Hepatocyte (in vitro differentiated cells): ENCODE data around the gene PRPF8. TPM values are rescaled to one million over a fixed set of nuclear protein-coding genes. Genes with fewer than 3 reads are reported as not detected.

ENCODE experiments used
- DNase-seq: peaks from one replicate; pipeline ENCODE4 v3.0.0-alpha.2; 2016; ENCODE audit warnings: low spot score
- H2AFZ ChIP-seq: fragments of 200-600 bp; sonication (generic); 2 replicates; pipeline ENCODE4 v1.6.0; 2016; ENCODE audit warnings: antibody characterized with exemption, mild to moderate bottlenecking
- H3K27ac ChIP-seq: fragments of 200-600 bp; sonication (generic); 2 replicates; pipeline ENCODE4 v1.5.1; 2016; ENCODE audit warnings: mild to moderate bottlenecking
- H3K27me3 ChIP-seq: fragments of 200-600 bp; sonication (generic); 2 replicates; pipeline ENCODE4 v1.6.1; 2016
- H3K36me3 ChIP-seq: fragments of 200-600 bp; sonication (generic); replicated peaks from 2 replicates; pipeline ENCODE4 v1.5.1; 2016; ENCODE audit warnings: low read depth; ENCODE audit not compliant: insufficient read depth
- H3K4me1 ChIP-seq: fragments of 200-600 bp; sonication (generic); 2 replicates; pipeline ENCODE4 v1.5.1; 2016; ENCODE audit warnings: mild to moderate bottlenecking, moderate library complexity; ENCODE audit not compliant: insufficient read depth
- H3K4me2 ChIP-seq: fragments of 200-600 bp; sonication (generic); 2 replicates; pipeline ENCODE4 v1.6.0; 2016
- H3K4me3 ChIP-seq: fragments of 200-600 bp; sonication (generic); 2 replicates; pipeline ENCODE4 v1.5.1; 2016; ENCODE audit warnings: mild to moderate bottlenecking
- H3K79me2 ChIP-seq: fragments of 200-600 bp; sonication (generic); 2 replicates; pipeline ENCODE4 v1.6.0; 2017; ENCODE audit warnings: mild to moderate bottlenecking
- H3K9me2 ChIP-seq: fragments of 200-600 bp; sonication (generic); replicated peaks from 2 replicates; pipeline ENCODE4 v1.6.0; 2017; ENCODE audit warnings: mild to moderate bottlenecking; ENCODE audit not compliant: insufficient read depth
- H3K9me3 ChIP-seq: fragments of 200-600 bp; sonication (generic); 2 replicates; pipeline ENCODE4 v1.5.1; 2016; ENCODE audit warnings: low read depth, mild to moderate bottlenecking
- H4K20me1 ChIP-seq: fragments of 200-600 bp; sonication (generic); 2 replicates; pipeline ENCODE4 v1.6.0; 2016; ENCODE audit warnings: mild to moderate bottlenecking; ENCODE audit not compliant: insufficient read depth, poor library complexity, severe bottlenecking
- EZH2 ChIP-seq: fragments of 200-600 bp; sonication (generic); IDR thresholded peaks from 2 replicates; pipeline ENCODE4 v1.6.1; 2016; ENCODE audit warnings: antibody characterized with exemption, mild to moderate bottlenecking, borderline replicate concordance
- EZH2phosphoT487 ChIP-seq: fragments of 200-600 bp; sonication (generic); IDR thresholded peaks from one replicate; pipeline ENCODE4 v1.6.1; 2018; ENCODE audit warnings: antibody characterized with exemption, mild to moderate bottlenecking, low read depth, moderate library complexity; ENCODE audit not compliant: unreplicated experiment, severe bottlenecking
- WGBS: methylation state at CpG from one replicate; pipeline ENCODE4 v1.1.6; 2016; ENCODE audit warnings: low lambda C conversion rate; ENCODE audit errors: missing lambda C conversion rate; 5-methylcytosine and 5-hydroxymethylcytosine counted together
- polyA plus RNA-seq: library from polyadenylated mRNA; unstranded; fragments of >200 nt; fragmentation: Nextera tagmentation; extraction: Ambion mirVana; gene quantifications from 2 replicates; pipeline ENCODE4 v1.2.1, GENCODE V29; 2016
- total RNA-seq: library from RNA; depleted of rRNA; stranded (reverse); fragments of >200 nt; gene quantifications from 2 replicates; pipeline ENCODE4 v1.2.3, GENCODE V29; 2014
- TF ChIP-seq, protein P1 (sequence below): fragments of 200-600 bp; sonication (generic); IDR thresholded peaks from 2 replicates; pipeline ENCODE4 v1.5.1; 2016; ENCODE audit warnings: antibody characterized with exemption, mild to moderate bottlenecking; ENCODE audit not compliant: poor library complexity

The PRPF8 gene
- total and polyA plus RNA-seq, 2 experiments from 2014 or later: 107 to 119 TPM

DNA sequence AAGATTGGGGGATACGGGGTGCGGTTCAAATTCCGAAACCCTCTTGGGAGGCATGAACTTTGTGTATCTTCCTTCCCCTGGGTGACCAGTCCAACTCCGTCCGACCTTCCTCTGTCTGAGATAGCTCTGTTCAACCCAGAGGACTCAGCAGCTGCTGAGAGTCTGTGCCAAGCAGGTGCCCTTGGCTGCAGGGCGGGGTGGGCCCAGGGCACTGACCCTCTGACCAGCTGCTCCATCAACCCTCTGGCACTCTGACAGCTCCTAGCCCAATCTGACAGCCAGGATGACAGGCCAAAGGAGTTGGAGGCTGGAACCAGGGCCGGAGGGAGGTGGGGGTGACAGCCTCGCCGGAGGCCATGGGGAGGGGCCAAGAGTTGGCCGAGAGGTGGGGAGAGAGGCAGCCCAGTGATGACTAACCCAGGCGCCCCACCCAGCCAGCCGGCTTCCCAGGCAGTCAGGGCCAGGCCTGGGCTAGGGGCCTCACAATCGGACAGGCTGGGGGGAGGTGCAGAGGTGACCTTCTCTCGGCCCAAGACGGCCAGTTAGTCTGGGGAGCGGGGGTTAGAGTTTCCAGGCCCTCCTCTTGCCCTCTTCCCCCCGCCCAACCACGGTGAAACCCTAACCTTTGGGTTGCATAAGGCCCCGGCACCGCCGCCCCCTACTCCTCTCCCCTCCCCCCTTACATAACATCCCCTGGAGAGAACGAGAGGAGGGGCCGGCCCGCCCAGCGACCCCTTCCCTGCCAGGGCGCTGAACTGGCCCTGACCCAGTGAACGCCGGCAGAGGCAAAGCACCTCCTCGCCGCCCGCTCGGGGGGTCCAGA is 30.5 kb upstream of the PRPF8 start:
- peak; percentile 95 for DNase-seq
- 4% methylated on average over 20 of the region's 32 CpGs for WGBS

DNA sequence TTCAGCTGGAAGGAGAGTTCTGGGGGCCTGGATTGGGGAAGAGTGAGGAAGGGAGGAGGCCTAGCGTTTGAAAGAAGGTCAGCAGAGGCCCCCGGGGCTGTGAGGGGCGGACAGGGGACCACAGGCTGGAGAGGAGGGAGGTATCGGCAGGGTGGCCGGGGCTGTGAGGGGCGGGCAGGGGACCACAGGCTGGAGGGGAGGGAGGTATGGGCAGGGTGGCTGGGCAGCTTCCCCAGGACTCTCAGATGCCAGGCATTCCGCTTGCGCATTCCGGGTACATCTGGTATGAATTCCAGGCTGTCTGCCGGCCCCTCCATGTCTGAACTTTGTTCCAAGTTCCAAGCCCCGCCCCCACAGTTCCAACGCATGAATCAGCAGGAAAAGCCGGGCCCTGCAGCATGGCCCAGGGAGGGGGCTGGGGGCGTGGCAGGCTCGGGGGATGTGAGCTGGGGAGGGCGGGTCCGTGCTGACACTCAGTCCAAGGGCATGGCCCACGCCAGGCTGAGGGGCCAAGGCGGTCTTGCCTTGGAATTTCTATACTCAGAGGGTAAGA is 29.8 kb upstream of the PRPF8 start:
- under 1% methylated on average over 15 of the region's 19 CpGs for WGBS
- H3K36me3 ChIP-seq: no peaks in the 10 kb centered on the region
- H3K4me1 ChIP-seq: peaks cover 35% of the 10 kb centered on the region
- DNase-seq: peak; percentile 99
- TF ChIP-seq EZH2phosphoT487 (no peak), EZH2 (no peak)
- TF ChIP-seq, protein P1, sequence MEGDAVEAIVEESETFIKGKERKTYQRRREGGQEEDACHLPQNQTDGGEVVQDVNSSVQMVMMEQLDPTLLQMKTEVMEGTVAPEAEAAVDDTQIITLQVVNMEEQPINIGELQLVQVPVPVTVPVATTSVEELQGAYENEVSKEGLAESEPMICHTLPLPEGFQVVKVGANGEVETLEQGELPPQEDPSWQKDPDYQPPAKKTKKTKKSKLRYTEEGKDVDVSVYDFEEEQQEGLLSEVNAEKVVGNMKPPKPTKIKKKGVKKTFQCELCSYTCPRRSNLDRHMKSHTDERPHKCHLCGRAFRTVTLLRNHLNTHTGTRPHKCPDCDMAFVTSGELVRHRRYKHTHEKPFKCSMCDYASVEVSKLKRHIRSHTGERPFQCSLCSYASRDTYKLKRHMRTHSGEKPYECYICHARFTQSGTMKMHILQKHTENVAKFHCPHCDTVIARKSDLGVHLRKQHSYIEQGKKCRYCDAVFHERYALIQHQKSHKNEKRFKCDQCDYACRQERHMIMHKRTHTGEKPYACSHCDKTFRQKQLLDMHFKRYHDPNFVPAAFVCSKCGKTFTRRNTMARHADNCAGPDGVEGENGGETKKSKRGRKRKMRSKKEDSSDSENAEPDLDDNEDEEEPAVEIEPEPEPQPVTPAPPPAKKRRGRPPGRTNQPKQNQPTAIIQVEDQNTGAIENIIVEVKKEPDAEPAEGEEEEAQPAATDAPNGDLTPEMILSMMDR: no peak
- peaks cover 27% of the 10 kb centered on the region for H3K79me2 ChIP-seq
- H3K4me3 ChIP-seq: peak overlapping the region; percentile 41
- H3K27ac ChIP-seq: peak overlapping the region; percentile 97
- peak overlapping the region; percentile 90 for H3K4me2 ChIP-seq
- H3K9me2 ChIP-seq: no peaks in the 10 kb centered on the region
- H2AFZ ChIP-seq: no peak overlapping the region
- H4K20me1 ChIP-seq: peaks cover 38% of the 10 kb centered on the region
- no peaks in the 10 kb centered on the region for H3K27me3 ChIP-seq
- no peaks in the 10 kb centered on the region for H3K9me3 ChIP-seq

More for the DNA sequence above, 30.5 kb upstream of the PRPF8 start:
- Histone ChIP-seq H3K79me2 (peaks cover 27% of the 10 kb centered on the region), H3K4me1 (peaks cover 35% of the 10 kb centered on the region), H3K27me3 (no peaks in the 10 kb centered on the region), H3K4me3 (peak overlapping the region; percentile 34), H4K20me1 (peaks cover 38% of the 10 kb centered on the region), H3K4me2 (peak overlapping the region; percentile 90), H3K27ac (peak overlapping the region; percentile 97), H3K9me2 (no peaks in the 10 kb centered on the region), H2AFZ (no peak overlapping the region), H3K36me3 (no peaks in the 10 kb centered on the region), H3K9me3 (no peaks in the 10 kb centered on the region)
- no peak for TF ChIP-seq EZH2phosphoT487
- TF ChIP-seq, protein P1: no peak
- no peak for TF ChIP-seq EZH2

DNA sequence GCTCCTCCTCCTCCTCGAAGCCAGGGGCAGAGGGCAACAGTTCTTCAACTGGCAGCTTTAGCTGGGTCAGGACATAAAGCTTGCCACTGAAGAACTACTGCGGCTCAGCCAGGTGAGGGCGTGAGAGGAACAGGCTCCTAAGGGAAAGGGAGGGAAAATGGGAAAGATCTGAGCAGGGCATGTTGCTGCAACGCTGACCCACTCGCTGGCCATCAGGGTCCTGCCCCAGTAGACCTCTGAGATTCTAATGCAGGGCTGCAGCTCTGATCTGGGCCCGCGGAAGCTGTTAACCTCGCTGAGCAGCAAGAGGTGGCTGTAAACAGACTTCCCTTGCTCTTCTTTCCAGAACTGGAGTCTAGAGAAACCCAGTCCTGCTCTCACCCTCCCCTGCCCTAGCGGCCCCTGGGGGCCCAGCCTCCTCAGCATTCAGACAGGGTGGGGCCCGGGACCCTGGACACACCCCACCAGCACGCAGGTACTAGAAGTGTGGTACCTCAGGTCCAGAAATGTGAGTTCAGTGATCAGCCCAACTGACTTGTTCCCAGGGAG is 29.3 kb upstream of the PRPF8 start:
- Histone ChIP-seq H3K79me2 (peaks cover 27% of the 10 kb centered on the region), H3K4me3 (peak overlapping the region; percentile 41), H3K4me1 (peaks cover 35% of the 10 kb centered on the region), H3K36me3 (no peaks in the 10 kb centered on the region), H3K27ac (peak overlapping the region; percentile 96), H3K9me3 (no peaks in the 10 kb centered on the region), H2AFZ (no peak overlapping the region), H4K20me1 (peaks cover 38% of the 10 kb centered on the region), H3K4me2 (peak overlapping the region; percentile 90), H3K9me2 (no peaks in the 10 kb centered on the region), H3K27me3 (no peaks in the 10 kb centered on the region)
- peak; percentile 77 for DNase-seq
- WGBS: 4% methylated on average over 11 of the region's 11 CpGs
- TF ChIP-seq, protein P1: peak; percentile 49
- no peak for TF ChIP-seq EZH2phosphoT487
